ENCODE results near the gene YTHDC1.
A peak's percentile ranks its signal among the peaks of the same experiment; 100 is the strongest.

YTHDC1 gene

GRCh38 chr4:68385267-68385666, 35.4 kb upstream of the YTHDC1 start:
- no peak for DNase-seq (ENCODE audit: low read depth in 2 of 2)
- TF ChIP-seq CTCF (IDR thresholded peaks at IDR 0.05; ENCODE audit: low read depth, low read length) = no peak
- no peak overlapping the region for H3K4me3 ChIP-seq (replicated peaks in 1 of 2; ENCODE audit: low read depth in 2 of 2, low read length in 2 of 2)

- H3K4me3 ChIP-seq (replicated peaks in 1 of 2; ENCODE audit: low read depth in 2 of 2, low read length in 2 of 2) = no peak overlapping the region
- no peak for TF ChIP-seq CTCF (IDR thresholded peaks at IDR 0.05; ENCODE audit: low read depth, low read length)
- DNase-seq (ENCODE audit: low read depth in 2 of 2) = no peak
Measured at GRCh38 chr4:68383115-68383514, 33.2 kb upstream of the YTHDC1 start.

- TF ChIP-seq CTCF (IDR thresholded peaks at IDR 0.05; ENCODE audit: low read depth, low read length) = no peak
- no peak overlapping the region for H3K4me3 ChIP-seq (replicated peaks in 1 of 2; ENCODE audit: low read depth in 2 of 2, low read length in 2 of 2)
- DNase-seq (ENCODE audit: low read depth in 2 of 2) = no peak
Measured at GRCh38 chr4:68378226-68378625, 28.3 kb upstream of the YTHDC1 start.

- TF ChIP-seq CTCF (IDR thresholded peaks at IDR 0.05; ENCODE audit: low read depth, low read length) = peak; percentile 90
- no peak overlapping the region for H3K4me3 ChIP-seq (replicated peaks in 1 of 2; ENCODE audit: low read depth in 2 of 2, low read length in 2 of 2)
- DNase-seq (ENCODE audit: low read depth in 2 of 2) = peak; percentile 72 to 75
Measured at GRCh38 chr4:68375667-68376559, 26.0 kb upstream of the YTHDC1 start.

GRCh38 chr4:68373513-68373912, 23.6 kb upstream of the YTHDC1 start:
- H3K4me3 ChIP-seq (replicated peaks in 1 of 2; ENCODE audit: low read depth in 2 of 2, low read length in 2 of 2) = peak overlapping the region in 1 of 2 donors; percentile 25
- DNase-seq (ENCODE audit: low read depth in 2 of 2) = peak; percentile 73 to 84
- no peak for TF ChIP-seq CTCF (IDR thresholded peaks at IDR 0.05; ENCODE audit: low read depth, low read length)

GRCh38 chr4:68372588-68372987, 22.7 kb upstream of the YTHDC1 start:
- no peak overlapping the region for H3K4me3 ChIP-seq (replicated peaks in 1 of 2; ENCODE audit: low read depth in 2 of 2, low read length in 2 of 2)
- no peak for TF ChIP-seq CTCF (IDR thresholded peaks at IDR 0.05; ENCODE audit: low read depth, low read length)
- DNase-seq (ENCODE audit: low read depth in 2 of 2) = peak in 1 of 2 donors; percentile 13
